Pancreas (tissue), 10 donors: ENCODE measurements around the gene ACYP2. TPM values are rescaled to one million over a fixed set of nuclear protein-coding genes. Genes with fewer than 3 reads are reported as not detected.

Experiments
- ATAC-seq, 4 donors: fragments of 200-7000 bp; cut with Tn5 transposase; one replicate each; pipeline versions ENCODE4 v1.8.0 to v1.9.1; 2020; ENCODE audit warnings: mild to moderate bottlenecking in 4 of 4, moderate library complexity in 4 of 4
- DNase-seq, 6 donors: peaks; one replicate each; pipeline ENCODE4 v3.0.0-alpha.2; 2020
- FAIRE-seq: peaks from 2 replicates; lab custom pipeline; 2012; peaks lifted over from hg19 to GRCh38; lab: Jason Lieb, UNC
- H3K27ac ChIP-seq, 4 donors: fragments of 200-600 bp; sonication (generic); 1 replicate in 3 of 4; 2 replicates in 1 of 4; pipeline versions ENCODE4 v1.5.0 to v1.8.0; 2020
- H3K27me3 ChIP-seq, 4 donors: fragments of 200-600 bp; one replicate each; pipeline ENCODE4 v1.8.0; 2021
- H3K36me3 ChIP-seq, 3 donors: fragments of 200-600 bp; sonication (generic) in 1 of 3; one replicate each; pipeline versions ENCODE4 v1.5.0 to v1.8.0; 2020 to 2021
- H3K4me1 ChIP-seq, 3 donors: fragments of 200-600 bp; one replicate each; pipeline ENCODE4 v1.8.0; 2021
- H3K4me3 ChIP-seq, 4 donors: fragments of 200-600 bp; sonication (generic) in 2 of 4; one replicate each; pipeline versions ENCODE4 v1.5.0 to v1.8.0; 2020 to 2021
- H3K9me3 ChIP-seq, 4 donors: fragments of 200-600 bp; one replicate each; pipeline ENCODE4 v1.8.0; 2021
- CTCF ChIP-seq, 4 donors: fragments of 200-600 bp; sonication (generic) in 3 of 4; IDR thresholded peaks; one replicate each; pipeline versions ENCODE4 v1.5.0 to v1.8.0; 2021; ENCODE audit warnings: antibody characterized with exemption in 4 of 4
- WGBS, 2 donors: extraction: QIAGEN DNeasy Blood & Tissue Kit; methylation state at CpG; one replicate each; pipeline ENCODE4 v1.1.7; 2013; 5-methylcytosine and 5-hydroxymethylcytosine counted together
- intact Hi-C, 3 donors: fragments of 100-400 bp; cut with DNase I; formaldehyde crosslinking; loops; one replicate each; pipeline versions ENCODE4 v1.11.1 to v1.14.2; 2022
- polyA plus RNA-seq, 2 donors: library from polyadenylated mRNA; stranded (reverse); fragments of 200-250 nt; gene quantifications; one replicate each; pipeline ENCODE4 v1.2.3, GENCODE V29; 2013
- total RNA-seq, 6 donors: library from RNA; stranded (reverse); fragmentation: NEBNext Ultra II Directional in 4 of 6; extraction: Animal tissue kit (Norgen Biotek cat#: 25700) in 4 of 6; gene quantifications; one replicate each; pipeline versions ENCODE4 v1.2.1 to v1.2.4, GENCODE V29; 2021 to 2023
- donor health status: healthy with polysubstance abuse.
- donor health status: DM: no; HTN: no; CAD: no; lungs with moderate emphysema.
- donor health status: DM: no; HTN: no; CAD: no.
- donor health status: control.
- donor health status: control.
- donor health status: Bipolar disorder and iron deficiency.
- donor health status: DM: yes; HTN: yes; CAD: no.
- donor health status: DM: no; HTN: no; CAD: no.
- donor health status: DM: no; HTN: no; CAD: no.
- donor health status: DM: yes; HTN: yes; CAD: no.

ACYP2 gene
- total and polyA plus RNA-seq, 8 donors = 8.0 to 18.0 (median 10.4) TPM

DNA sequence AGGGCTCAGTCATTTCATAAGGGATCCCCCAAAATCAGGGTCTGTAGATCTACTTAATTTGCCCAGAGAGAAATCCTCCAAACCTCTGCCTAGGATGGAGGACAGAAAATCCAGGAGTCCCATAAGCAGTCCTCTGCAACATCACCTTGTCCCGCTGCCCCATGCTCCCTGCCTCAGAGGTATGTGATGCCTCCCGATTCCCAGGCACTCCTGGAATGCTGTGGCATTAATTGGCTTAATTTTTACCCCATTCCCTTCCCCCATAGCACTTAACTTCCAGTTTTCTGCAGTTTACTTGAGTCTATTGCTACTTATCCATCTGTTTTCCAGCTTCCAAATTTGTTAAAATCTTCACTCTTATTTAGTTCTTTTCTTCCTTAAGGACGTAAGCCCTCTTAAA is 232.2 kb downstream of the ACYP2 start:
- Histone ChIP-seq H3K27ac (no peak overlapping the region), H3K4me1 (no peaks in the 10 kb centered on the region), H3K4me3 (no peak overlapping the region), H3K36me3 (no peaks in the 10 kb centered on the region), H3K27me3 (no peaks in the 10 kb centered on the region), H3K9me3 (no peaks in the 10 kb centered on the region)
- intact Hi-C loops = no loop called here
- TF ChIP-seq CTCF (IDR thresholded peaks at IDR 0.05) = no peak
- WGBS, 2 donors = 70 to 76% methylated on average over 3 of the region's 3 CpGs
- ATAC-seq = no peak
- FAIRE-seq = no peak
- no peak for DNase-seq

GRCh38 chr2:54348646-54349045 is 233.2 kb downstream of the ACYP2 start:
- no peak for ATAC-seq
- no peak for DNase-seq
- H3K27ac ChIP-seq = no peak overlapping the region
- H3K9me3 ChIP-seq = no peaks in the 10 kb centered on the region
- 29 to 35% methylated on average over 2 of the region's 2 CpGs for WGBS, 2 donors
- intact Hi-C loops = no loop called here
- no peak for FAIRE-seq
- H3K36me3 ChIP-seq = no peaks in the 10 kb centered on the region
- no peak overlapping the region for H3K4me3 ChIP-seq
- no peak for TF ChIP-seq CTCF (IDR thresholded peaks at IDR 0.05)
- H3K4me1 ChIP-seq = no peaks in the 10 kb centered on the region
- H3K27me3 ChIP-seq = no peaks in the 10 kb centered on the region

DNA sequence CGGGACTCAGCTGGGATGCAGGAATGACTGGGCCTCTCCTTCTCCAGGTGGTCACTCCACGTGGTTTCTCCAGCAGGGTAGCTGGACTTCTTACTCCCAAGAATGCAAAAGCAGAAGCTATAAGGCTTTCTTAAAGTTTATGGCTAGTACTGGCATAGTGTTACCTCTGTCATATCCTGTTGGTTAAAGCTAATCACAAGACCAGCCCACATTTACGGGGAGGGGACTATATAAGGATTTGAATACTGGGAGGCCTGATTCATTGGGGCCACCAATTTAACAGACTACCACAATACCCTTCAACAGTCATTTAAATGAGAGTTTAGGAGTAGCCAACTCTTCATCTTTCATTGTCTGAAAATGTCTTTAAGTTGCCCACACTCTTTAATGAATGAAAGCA is 235.0 kb downstream of the ACYP2 start:
- Histone ChIP-seq H3K9me3 (no peaks in the 10 kb centered on the region), H3K4me1 (no peaks in the 10 kb centered on the region), H3K27me3 (no peaks in the 10 kb centered on the region), H3K4me3 (no peak overlapping the region), H3K36me3 (no peaks in the 10 kb centered on the region), H3K27ac (no peak overlapping the region)
- DNase-seq (no peak), FAIRE-seq (no peak), ATAC-seq (no peak)
- no peak for TF ChIP-seq CTCF (IDR thresholded peaks at IDR 0.05)
- intact Hi-C loops = no loop called here
- WGBS, 2 donors = 58 to 83% methylated on average over 3 of the region's 3 CpGs

GRCh38 chr2:54353216-54353615 is 237.8 kb downstream of the ACYP2 start:
- Histone ChIP-seq H3K36me3 (no peaks in the 10 kb centered on the region), H3K4me1 (no peaks in the 10 kb centered on the region), H3K27me3 (no peaks in the 10 kb centered on the region), H3K4me3 (no peak overlapping the region), H3K27ac (no peak overlapping the region), H3K9me3 (no peaks in the 10 kb centered on the region)
- no peak for TF ChIP-seq CTCF (IDR thresholded peaks at IDR 0.05)
- 78 to 83% methylated on average over 5 of the region's 5 CpGs for WGBS, 2 donors
- FAIRE-seq = no peak
- intact Hi-C loops = no loop called here
- no peak for ATAC-seq
- DNase-seq = no peak

Other genes starting within 250 kb of the ACYP2 start
- gene PSME4, start 144.6 kb upstream of the ACYP2 start, total RNA-seq = 10 to 100 TPM; 13.8 to 27.7 (median 17.8) TPM
- 10 to 100 TPM; 17.3 to 26.2 TPM for gene PSME4, start 144.6 kb upstream of the ACYP2 start, polyA plus RNA-seq
- gene TSPYL6, start 140.6 kb downstream of the ACYP2 start, total RNA-seq = under 1 TPM in 2 of 6 donors, not detected in 4; 0.06 to 0.09 TPM
- gene TSPYL6, start 140.6 kb downstream of the ACYP2 start, polyA plus RNA-seq = not detected